ENCODE results near the gene LMBR1. TPM values are rescaled to one million over a fixed set of nuclear protein-coding genes. Genes with fewer than 3 reads are reported as not detected.
"Not testable (repeated sequence)": the region's sequence is repeated elsewhere in the genome, so short reads cannot be mapped to it uniquely, and the experiment has no call there.

The LMBR1 gene
- total RNA-seq, 1 donor from 2014 or later = 37.6 TPM

- intact Hi-C loops (cut with micrococcal nuclease) = no loop called here
- H3K27ac ChIP-seq (replicated peaks) = no peak overlapping the region
Measured at GRCh38 chr7:156858523-156858922, 34.5 kb downstream of the LMBR1 start.

GRCh38 chr7:156857757-156858156, 35.2 kb downstream of the LMBR1 start:
- H3K4me1 ChIP-seq = no peaks in the 10 kb centered on the region
- intact Hi-C loops (cut with micrococcal nuclease) = no loop called here
- no peak for TF ChIP-seq CTCF (IDR thresholded peaks at IDR 0.05; ENCODE audit: borderline replicate concordance)

More at GRCh38 chr7:156858523-156858922, 34.5 kb downstream of the LMBR1 start:
- TF ChIP-seq CTCF (IDR thresholded peaks at IDR 0.05; ENCODE audit: borderline replicate concordance) = no peak
- no peak overlapping the region for H3K4me3 ChIP-seq
- H3K4me1 ChIP-seq = no peaks in the 10 kb centered on the region
- DNase-seq = no peak
- no peaks in the 10 kb centered on the region for H3K27me3 ChIP-seq (ENCODE audit: low read depth)
- H3K9me3 ChIP-seq (replicated peaks) = peaks cover 54% of the 10 kb centered on the region
- peaks cover 19% of the 10 kb centered on the region for H3K36me3 ChIP-seq

GRCh38 chr7:156854654-156855053, 38.3 kb downstream of the LMBR1 start:
- no peaks in the 10 kb centered on the region for H3K27me3 ChIP-seq (ENCODE audit: low read depth)
- TF ChIP-seq CTCF (IDR thresholded peaks at IDR 0.05; ENCODE audit: borderline replicate concordance) = no peak
- H3K36me3 ChIP-seq = no peaks in the 10 kb centered on the region
- H3K27ac ChIP-seq (replicated peaks) = no peak overlapping the region
- DNase-seq = no peak
- no peak overlapping the region for H3K4me3 ChIP-seq
- peaks cover 32% of the 10 kb centered on the region for H3K9me3 ChIP-seq (replicated peaks)
- H3K4me1 ChIP-seq = no peaks in the 10 kb centered on the region
- intact Hi-C loops (cut with micrococcal nuclease) = no loop called here

More at GRCh38 chr7:156857757-156858156, 35.2 kb downstream of the LMBR1 start:
- no peak overlapping the region for H3K27ac ChIP-seq (replicated peaks)
- no peaks in the 10 kb centered on the region for H3K27me3 ChIP-seq (ENCODE audit: low read depth)
- peaks cover 19% of the 10 kb centered on the region for H3K36me3 ChIP-seq
- no peak for DNase-seq
- peaks cover 54% of the 10 kb centered on the region for H3K9me3 ChIP-seq (replicated peaks)
- no peak overlapping the region for H3K4me3 ChIP-seq

- TF ChIP-seq CTCF (IDR thresholded peaks at IDR 0.05; ENCODE audit: borderline replicate concordance) = no peak
- Histone ChIP-seq H3K27me3 (ENCODE audit: low read depth) (no peaks in the 10 kb centered on the region), H3K9me3 (replicated peaks) (no peaks in the 10 kb centered on the region), H3K4me1 (peaks cover 14% of the 10 kb centered on the region), H3K4me3 (no peak overlapping the region), H3K36me3 (no peaks in the 10 kb centered on the region), H3K27ac (replicated peaks) (no peak overlapping the region)
- DNase-seq = no peak
- intact Hi-C loops (cut with micrococcal nuclease) = no loop called here
Measured at GRCh38 chr7:156848979-156849378, 44.0 kb downstream of the LMBR1 start.

- no peak overlapping the region for H3K27ac ChIP-seq (replicated peaks)
- H3K27me3 ChIP-seq (ENCODE audit: low read depth) = no peaks in the 10 kb centered on the region
- intact Hi-C loops (cut with micrococcal nuclease) = no loop called here
- no peaks in the 10 kb centered on the region for H3K9me3 ChIP-seq (replicated peaks)
- DNase-seq = no peak
- H3K36me3 ChIP-seq = no peaks in the 10 kb centered on the region
- H3K4me1 ChIP-seq = peaks cover 41% of the 10 kb centered on the region
- H3K4me3 ChIP-seq = no peak overlapping the region
- TF ChIP-seq CTCF (IDR thresholded peaks at IDR 0.05; ENCODE audit: borderline replicate concordance) = no peak
Measured at GRCh38 chr7:156845379-156846101, 47.4 kb downstream of the LMBR1 start.

GRCh38 chr7:156843582-156843981, 49.4 kb downstream of the LMBR1 start:
- H3K4me1 ChIP-seq = peaks cover 41% of the 10 kb centered on the region
- H3K9me3 ChIP-seq (replicated peaks); H3K36me3 ChIP-seq; DNase-seq; H3K27ac ChIP-seq (replicated peaks); H3K27me3 ChIP-seq (ENCODE audit: low read depth); intact Hi-C loops (cut with micrococcal nuclease); H3K4me3 ChIP-seq: not testable (repeated sequence)
